HEK293 (cell line): ENCODE data around the gene ASCL2.

Experiments used
- CTCF ChIA-PET: fragments of 350-600 bp; formaldehyde crosslinking; extraction: SDS; loops from one replicate; lab custom pipeline; 2021; ENCODE audit warnings: antibody characterized with exemption; lab: Yijun Ruan, JAX
- POLR2A ChIA-PET: fragments of 300-600 bp; formaldehyde crosslinking; extraction: SDS; loops from one replicate; lab custom pipeline; 2020; ENCODE audit warnings: antibody characterized with exemption, inconsistent platforms; lab: Yijun Ruan, JAX
- H3K27ac ChIP-seq: fragments of 200-500 bp; sonication (Bioruptor generic); 2 replicates; pipeline ENCODE4 v1.5.1; 2014; ENCODE audit warnings: low read depth, low read length, control low read depth, inconsistent platforms; ENCODE audit errors: extremely low read depth
- H3K36me3 ChIP-seq, 2 experiments: fragments of 200-500 bp in 1 of 2; sonication (Bioruptor generic) in 1 of 2; 1 replicate in 1 of 2; 2 replicates in 1 of 2; pipeline ENCODE4 v1.5.1; 2014 to 2017; ENCODE audit warnings: inconsistent platforms in 2 of 2, low read length in 2 of 2; ENCODE audit not compliant: control insufficient read depth in 2 of 2, insufficient read depth in 1 of 2
- H3K4me1 ChIP-seq: fragments of 200-500 bp; sonication (Bioruptor generic); 2 replicates; pipeline ENCODE4 v1.5.1; 2014; ENCODE audit warnings: mild to moderate bottlenecking, low read length, inconsistent platforms; ENCODE audit not compliant: control insufficient read depth, insufficient read depth
- H3K4me3 ChIP-seq: 2 replicates; pipeline ENCODE4 v1.5.1; 2011; ENCODE audit warnings: low read depth, mild to moderate bottlenecking, control low read depth, low read length, moderate library complexity
- H3K9me3 ChIP-seq: fragments of 200-500 bp; sonication (Bioruptor generic); 2 replicates; pipeline ENCODE4 v1.5.1; 2014; ENCODE audit warnings: low read depth, low read length, inconsistent platforms; ENCODE audit not compliant: control insufficient read depth, insufficient read depth
- BCL11A ChIP-seq: fragments of 450-650 bp; formaldehyde crosslinking; IDR thresholded peaks from 2 replicates; pipeline ENCODE4 v1.5.1; 2016; ENCODE audit warnings: low read depth, missing biosample characterization, missing genetic modification characterization
- GLIS2 ChIP-seq: fragments of 450-650 bp; formaldehyde crosslinking; IDR thresholded peaks from 2 replicates; pipeline ENCODE4 v1.5.1; 2016; ENCODE audit warnings: missing biosample characterization, missing genetic modification characterization
- SETDB1 ChIP-seq: IDR thresholded peaks from one replicate; pipeline ENCODE4 v1.6.1; 2017; ENCODE audit warnings: mild to moderate bottlenecking, low read length, moderate library complexity, mixed read lengths; ENCODE audit not compliant: insufficient read length
- SP2 ChIP-seq: fragments of 450-650 bp; formaldehyde crosslinking; IDR thresholded peaks from 2 replicates; pipeline ENCODE4 v1.5.1; 2016; ENCODE audit warnings: missing biosample characterization, missing genetic modification characterization
- SP3 ChIP-seq: fragments of 450-650 bp; formaldehyde crosslinking; IDR thresholded peaks from 2 replicates; pipeline ENCODE4 v1.5.1; 2016; ENCODE audit warnings: missing biosample characterization, missing genetic modification characterization
- ZBTB1 ChIP-seq: fragments of 450-650 bp; formaldehyde crosslinking; IDR thresholded peaks from 2 replicates; pipeline ENCODE4 v1.5.1; 2016; ENCODE audit warnings: missing biosample characterization, missing genetic modification characterization
- ZBTB20 ChIP-seq: fragments of 450-650 bp; formaldehyde crosslinking; IDR thresholded peaks from 2 replicates; pipeline ENCODE4 v1.5.1; 2016; ENCODE audit warnings: missing biosample characterization, missing genetic modification characterization
- ZIC2 ChIP-seq: fragments of 450-650 bp; formaldehyde crosslinking; IDR thresholded peaks from 2 replicates; pipeline ENCODE4 v1.5.1; 2016; ENCODE audit warnings: missing biosample characterization, missing genetic modification characterization
- ZNF2 ChIP-seq: fragments of 450-650 bp; formaldehyde crosslinking; IDR thresholded peaks from 2 replicates; pipeline ENCODE4 v1.5.1; 2016; ENCODE audit warnings: missing biosample characterization, missing genetic modification characterization
- ZNF335 ChIP-seq: fragments of 450-650 bp; formaldehyde crosslinking; conservative IDR thresholded peaks from 2 replicates; pipeline ENCODE4 v1.5.1; 2016; ENCODE audit warnings: missing biosample characterization, missing genetic modification characterization
- ZNF341 ChIP-seq: fragments of 450-650 bp; formaldehyde crosslinking; IDR thresholded peaks from 2 replicates; pipeline ENCODE4; 2016; ENCODE audit warnings: low read depth, missing biosample characterization, missing genetic modification characterization
- TF ChIP-seq, protein P1 (sequence below): fragments of 450-650 bp; formaldehyde crosslinking; IDR thresholded peaks from 2 replicates; pipeline ENCODE4 v1.5.1; 2016; ENCODE audit warnings: missing biosample characterization, missing genetic modification characterization, borderline replicate concordance
- TF ChIP-seq, protein P2 (sequence below): fragments of 450-650 bp; formaldehyde crosslinking; IDR thresholded peaks from 2 replicates; pipeline ENCODE4 v1.5.1; 2017; ENCODE audit warnings: missing biosample characterization, missing genetic modification characterization

The ASCL2 gene

DNA sequence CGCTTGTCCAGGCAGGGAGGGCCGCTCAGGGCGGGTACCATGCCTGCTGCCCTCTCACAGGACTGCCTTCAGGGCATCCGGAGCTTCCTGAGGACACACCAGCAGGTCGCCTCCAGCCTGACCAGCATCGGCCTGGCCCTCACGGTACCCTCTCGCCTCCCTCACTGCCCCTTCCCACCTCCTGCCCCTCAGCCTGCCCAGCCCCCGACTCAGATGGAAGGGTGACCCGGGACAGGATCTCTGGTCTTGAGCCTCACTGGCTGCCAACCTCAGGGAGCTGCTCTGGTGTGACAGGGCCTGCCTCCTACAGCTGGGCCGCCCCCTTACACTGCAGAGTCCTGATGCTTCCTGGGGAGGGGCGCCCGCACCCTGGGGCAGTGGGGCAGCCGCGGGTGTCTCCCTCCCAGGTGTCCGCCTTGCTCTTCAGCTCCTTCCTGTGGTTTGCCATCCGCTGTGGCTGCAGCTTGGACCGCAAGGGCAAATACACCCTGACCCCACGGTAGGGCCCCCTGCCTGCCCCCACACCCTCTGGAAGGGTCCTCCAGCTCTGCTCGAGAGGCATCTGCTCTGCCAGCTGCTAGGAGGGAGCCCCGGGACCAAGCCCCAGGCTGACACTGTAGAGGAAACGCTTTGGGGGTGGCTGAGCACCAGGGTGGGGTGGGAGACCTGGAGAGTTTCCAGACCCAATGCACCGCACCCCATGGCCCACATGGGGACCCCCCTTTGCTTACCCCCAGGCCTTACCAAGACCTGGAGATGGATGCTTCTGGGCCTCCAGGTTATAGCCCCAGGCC, 46.0 kb upstream of the ASCL2 start (continued):
- TF ChIP-seq, protein P1, sequence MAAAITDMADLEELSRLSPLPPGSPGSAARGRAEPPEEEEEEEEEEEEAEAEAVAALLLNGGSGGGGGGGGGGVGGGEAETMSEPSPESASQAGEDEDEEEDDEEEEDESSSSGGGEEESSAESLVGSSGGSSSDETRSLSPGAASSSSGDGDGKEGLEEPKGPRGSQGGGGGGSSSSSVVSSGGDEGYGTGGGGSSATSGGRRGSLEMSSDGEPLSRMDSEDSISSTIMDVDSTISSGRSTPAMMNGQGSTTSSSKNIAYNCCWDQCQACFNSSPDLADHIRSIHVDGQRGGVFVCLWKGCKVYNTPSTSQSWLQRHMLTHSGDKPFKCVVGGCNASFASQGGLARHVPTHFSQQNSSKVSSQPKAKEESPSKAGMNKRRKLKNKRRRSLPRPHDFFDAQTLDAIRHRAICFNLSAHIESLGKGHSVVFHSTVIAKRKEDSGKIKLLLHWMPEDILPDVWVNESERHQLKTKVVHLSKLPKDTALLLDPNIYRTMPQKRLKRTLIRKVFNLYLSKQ (tag by site-specific recombination) = no peak
- no peak for TF ChIP-seq ZBTB20

GRCh38 chr11:2315395-2316168, 45.2 kb upstream of the ASCL2 start:
- no peaks in the 10 kb centered on the region for H3K36me3 ChIP-seq
- no peak overlapping the region for H3K27ac ChIP-seq
- peaks cover 2% of the 10 kb centered on the region; the same call in 1 of the 2 replicates for H3K4me1 ChIP-seq
- no peak overlapping the region for H3K4me3 ChIP-seq
- H3K9me3 ChIP-seq = no peaks in the 10 kb centered on the region
- 0 out of 2 replicates have a peak, but pooled peaks have one; percentile 32 for TF ChIP-seq ZIC2 (tag by site-specific recombination)
- TF ChIP-seq ZNF341 (tag by site-specific recombination) = peak; percentile 26; the same call in 1 of the 2 replicates
- TF ChIP-seq ZBTB1 (tag by site-specific recombination) = no peak
- TF ChIP-seq GLIS2 (tag by site-specific recombination) = 0 out of 2 replicates have a peak, but pooled peaks have one; percentile 5
- peak; percentile 50 for TF ChIP-seq ZNF335 (tag by site-specific recombination)
- no peak for TF ChIP-seq SETDB1
- TF ChIP-seq SP3 = 0 out of 2 replicates have a peak, but pooled peaks have one; percentile 0
- CTCF ChIA-PET = no interaction called here
- POLR2A ChIA-PET = no interaction called here

DNA sequence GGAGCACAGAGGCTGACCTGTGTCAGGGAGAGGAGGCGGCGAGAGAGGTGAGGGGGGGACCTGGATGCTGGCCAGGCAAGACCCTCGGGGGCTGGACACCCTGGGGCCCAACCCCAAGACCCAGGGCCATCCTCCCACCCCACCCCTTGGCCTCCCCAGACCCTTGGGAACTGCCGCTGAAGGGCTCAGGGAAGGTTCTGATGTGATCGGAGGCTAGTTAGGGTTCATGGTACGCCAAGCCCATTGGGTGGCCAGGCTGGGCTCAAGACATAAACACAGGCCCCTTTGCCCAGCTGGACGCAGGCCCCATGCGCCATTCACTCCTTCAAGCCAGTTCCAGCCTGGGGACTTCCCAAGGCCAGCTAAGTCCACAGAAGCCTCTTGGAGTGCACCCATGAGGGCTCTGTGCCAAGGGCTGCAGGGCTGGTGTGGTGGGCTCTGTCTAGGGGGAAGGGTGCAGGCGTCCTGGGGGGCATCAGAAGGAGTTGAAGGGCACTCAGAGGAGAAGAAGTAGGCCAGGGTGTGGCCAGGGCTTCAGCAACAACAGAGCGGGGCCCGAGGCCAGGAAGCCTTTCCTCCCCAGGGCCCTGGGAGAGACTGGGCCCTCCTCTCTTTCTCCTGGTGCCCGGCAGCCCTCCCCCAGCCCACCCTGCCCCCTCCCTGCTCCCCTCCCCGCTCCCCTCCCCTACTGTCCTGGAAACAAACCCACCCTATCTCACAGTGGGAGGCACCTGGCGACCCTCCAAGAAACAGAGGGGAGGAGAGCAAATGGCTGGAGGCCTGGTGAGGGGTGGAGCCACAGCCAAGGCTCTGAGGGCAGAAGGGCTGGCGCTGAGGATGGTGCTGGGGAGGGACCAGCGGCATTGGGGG, 44.4 kb upstream of the ASCL2 start:
- Histone ChIP-seq H3K36me3 (no peaks in the 10 kb centered on the region), H3K4me3 (no peak overlapping the region), H3K4me1 (peaks cover 2% of the 10 kb centered on the region; the same call in 1 of the 2 replicates), H3K9me3 (no peaks in the 10 kb centered on the region), H3K27ac (no peak overlapping the region)
- CTCF ChIA-PET = interaction anchor here (1.0 to 6.8 kb wide), 2 partner anchors 10 to 105 kb away, joined by 6 to 47 read pairs; no protein-coding TSS in a partner anchor
- POLR2A ChIA-PET = no interaction called here
- TF ChIP-seq, protein P2, sequence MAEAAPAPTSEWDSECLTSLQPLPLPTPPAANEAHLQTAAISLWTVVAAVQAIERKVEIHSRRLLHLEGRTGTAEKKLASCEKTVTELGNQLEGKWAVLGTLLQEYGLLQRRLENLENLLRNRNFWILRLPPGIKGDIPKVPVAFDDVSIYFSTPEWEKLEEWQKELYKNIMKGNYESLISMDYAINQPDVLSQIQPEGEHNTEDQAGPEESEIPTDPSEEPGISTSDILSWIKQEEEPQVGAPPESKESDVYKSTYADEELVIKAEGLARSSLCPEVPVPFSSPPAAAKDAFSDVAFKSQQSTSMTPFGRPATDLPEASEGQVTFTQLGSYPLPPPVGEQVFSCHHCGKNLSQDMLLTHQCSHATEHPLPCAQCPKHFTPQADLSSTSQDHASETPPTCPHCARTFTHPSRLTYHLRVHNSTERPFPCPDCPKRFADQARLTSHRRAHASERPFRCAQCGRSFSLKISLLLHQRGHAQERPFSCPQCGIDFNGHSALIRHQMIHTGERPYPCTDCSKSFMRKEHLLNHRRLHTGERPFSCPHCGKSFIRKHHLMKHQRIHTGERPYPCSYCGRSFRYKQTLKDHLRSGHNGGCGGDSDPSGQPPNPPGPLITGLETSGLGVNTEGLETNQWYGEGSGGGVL (tag by site-specific recombination) = peak; percentile 71
- TF ChIP-seq SP2 (tag by site-specific recombination) (peak; percentile 32; the same call in 1 of the 2 replicates), SP3 (0 out of 2 replicates have a peak, but pooled peaks have one; percentile 15), ZNF2 (tag by site-specific recombination) (no peak), BCL11A (tag by site-specific recombination) (no peak)
